ENCODE results near the gene DPH6.
"Not testable (repeated sequence)": the region's sequence is repeated elsewhere in the genome, so short reads cannot be mapped to it uniquely, and the experiment has no call there.

The DPH6 gene

GRCh38 chr15:35545824-35546510, at the start of gene DPH6:
Gene DPH6, minus strand, starts transcription at chr15:35546165. Its CDS starts 24 bp downstream, at chr15:35546141.
- peak; percentile 41 for FAIRE-seq
- DNase-seq (ENCODE audit: insufficient read length, low spot score), result peak; percentile 67
- TF ChIP-seq POLR2A (IDR thresholded peaks at IDR 0.05; ENCODE audit: low read depth, low read length), result peak; percentile 65

- DNase-seq (ENCODE audit: insufficient read length, low spot score) (no peak), FAIRE-seq (no peak)
- TF ChIP-seq POLR2A (IDR thresholded peaks at IDR 0.05; ENCODE audit: low read depth, low read length), result no peak
These were observed 49.7 kb upstream of the DPH6 start for GRCh38 chr15:35595656-35596055.

GRCh38 chr15:35591987-35592386, 46.0 kb upstream of the DPH6 start:
- DNase-seq (ENCODE audit: insufficient read length, low spot score); FAIRE-seq: not testable (repeated sequence)

GRCh38 chr15:35583863-35584528, 38.0 kb upstream of the DPH6 start:
- FAIRE-seq (no peak), DNase-seq (ENCODE audit: insufficient read length, low spot score) (no peak)
- TF ChIP-seq POLR2A (IDR thresholded peaks at IDR 0.05; ENCODE audit: low read depth, low read length), result no peak

- no peak for TF ChIP-seq POLR2A (IDR thresholded peaks at IDR 0.05; ENCODE audit: low read depth, low read length)
These were observed 34.6 kb upstream of the DPH6 start for GRCh38 chr15:35580606-35581005.

GRCh38 chr15:35567392-35567791, 21.4 kb upstream of the DPH6 start:
- FAIRE-seq (no peak), DNase-seq (ENCODE audit: insufficient read length, low spot score) (no peak)
- no peak for TF ChIP-seq POLR2A (IDR thresholded peaks at IDR 0.05; ENCODE audit: low read depth, low read length)

More at GRCh38 chr15:35580606-35581005, 34.6 kb upstream of the DPH6 start:
- DNase-seq (ENCODE audit: insufficient read length, low spot score) (no peak), FAIRE-seq (no peak)

GRCh38 chr15:35566991-35567390, 21.0 kb upstream of the DPH6 start:
- DNase-seq (ENCODE audit: insufficient read length, low spot score) (no peak), FAIRE-seq (peak; percentile 30)
- TF ChIP-seq POLR2A (IDR thresholded peaks at IDR 0.05; ENCODE audit: low read depth, low read length), result no peak

- no peak for FAIRE-seq
- TF ChIP-seq POLR2A (IDR thresholded peaks at IDR 0.05; ENCODE audit: low read depth, low read length), result no peak
These were observed 19.9 kb upstream of the DPH6 start for GRCh38 chr15:35565901-35566300.

GRCh38 chr15:35562641-35563040, 16.7 kb upstream of the DPH6 start:
- no peak for DNase-seq (ENCODE audit: insufficient read length, low spot score)
- no peak for FAIRE-seq
- no peak for TF ChIP-seq POLR2A (IDR thresholded peaks at IDR 0.05; ENCODE audit: low read depth, low read length)

More at GRCh38 chr15:35565901-35566300, 19.9 kb upstream of the DPH6 start:
- DNase-seq (ENCODE audit: insufficient read length, low spot score), result no peak

- FAIRE-seq, result no peak
- DNase-seq (ENCODE audit: insufficient read length, low spot score), result no peak
- no peak for TF ChIP-seq POLR2A (IDR thresholded peaks at IDR 0.05; ENCODE audit: low read depth, low read length)
These were observed 15.3 kb upstream of the DPH6 start for GRCh38 chr15:35561308-35561707.

- no peak for TF ChIP-seq POLR2A (IDR thresholded peaks at IDR 0.05; ENCODE audit: low read depth, low read length)
- FAIRE-seq (no peak), DNase-seq (ENCODE audit: insufficient read length, low spot score) (no peak)
These were observed 14.9 kb upstream of the DPH6 start for GRCh38 chr15:35560870-35561269.

- no peak for FAIRE-seq
- TF ChIP-seq POLR2A (IDR thresholded peaks at IDR 0.05; ENCODE audit: low read depth, low read length), result no peak
- no peak for DNase-seq (ENCODE audit: insufficient read length, low spot score)
These were observed 14.3 kb upstream of the DPH6 start for GRCh38 chr15:35560258-35560657.

- no peak for TF ChIP-seq POLR2A (IDR thresholded peaks at IDR 0.05; ENCODE audit: low read depth, low read length)
- no peak for FAIRE-seq
- DNase-seq (ENCODE audit: insufficient read length, low spot score), result no peak
These were observed 13.7 kb upstream of the DPH6 start for GRCh38 chr15:35559683-35560082.

- peak; percentile 91 for FAIRE-seq
- peak; percentile 7 for DNase-seq (ENCODE audit: insufficient read length, low spot score)
- no peak for TF ChIP-seq POLR2A (IDR thresholded peaks at IDR 0.05; ENCODE audit: low read depth, low read length)
These were observed 11.6 kb upstream of the DPH6 start for GRCh38 chr15:35557544-35557943.

GRCh38 chr15:35557012-35557411, 11.0 kb upstream of the DPH6 start:
- no peak for TF ChIP-seq POLR2A (IDR thresholded peaks at IDR 0.05; ENCODE audit: low read depth, low read length)
- FAIRE-seq, result peak; percentile 6
- DNase-seq (ENCODE audit: insufficient read length, low spot score), result no peak

Data from H54 (cell line).